T follicular helper cell (primary cell): ENCODE results near the gene MRAP2.

Experiments used
- DNase-seq: peaks from one replicate; pipeline ENCODE4 v3.0.0-alpha.2; 2020; ENCODE audit warnings: low read depth
- total RNA-seq, 2 experiments: gene quantifications; one replicate each; lab custom pipeline; 2026; lab: John Stamatoyannopoulos, UW

MRAP2 gene, protein sequence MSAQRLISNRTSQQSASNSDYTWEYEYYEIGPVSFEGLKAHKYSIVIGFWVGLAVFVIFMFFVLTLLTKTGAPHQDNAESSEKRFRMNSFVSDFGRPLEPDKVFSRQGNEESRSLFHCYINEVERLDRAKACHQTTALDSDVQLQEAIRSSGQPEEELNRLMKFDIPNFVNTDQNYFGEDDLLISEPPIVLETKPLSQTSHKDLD
- 0 reads per million in 2 experiments for total RNA-seq

DNA sequence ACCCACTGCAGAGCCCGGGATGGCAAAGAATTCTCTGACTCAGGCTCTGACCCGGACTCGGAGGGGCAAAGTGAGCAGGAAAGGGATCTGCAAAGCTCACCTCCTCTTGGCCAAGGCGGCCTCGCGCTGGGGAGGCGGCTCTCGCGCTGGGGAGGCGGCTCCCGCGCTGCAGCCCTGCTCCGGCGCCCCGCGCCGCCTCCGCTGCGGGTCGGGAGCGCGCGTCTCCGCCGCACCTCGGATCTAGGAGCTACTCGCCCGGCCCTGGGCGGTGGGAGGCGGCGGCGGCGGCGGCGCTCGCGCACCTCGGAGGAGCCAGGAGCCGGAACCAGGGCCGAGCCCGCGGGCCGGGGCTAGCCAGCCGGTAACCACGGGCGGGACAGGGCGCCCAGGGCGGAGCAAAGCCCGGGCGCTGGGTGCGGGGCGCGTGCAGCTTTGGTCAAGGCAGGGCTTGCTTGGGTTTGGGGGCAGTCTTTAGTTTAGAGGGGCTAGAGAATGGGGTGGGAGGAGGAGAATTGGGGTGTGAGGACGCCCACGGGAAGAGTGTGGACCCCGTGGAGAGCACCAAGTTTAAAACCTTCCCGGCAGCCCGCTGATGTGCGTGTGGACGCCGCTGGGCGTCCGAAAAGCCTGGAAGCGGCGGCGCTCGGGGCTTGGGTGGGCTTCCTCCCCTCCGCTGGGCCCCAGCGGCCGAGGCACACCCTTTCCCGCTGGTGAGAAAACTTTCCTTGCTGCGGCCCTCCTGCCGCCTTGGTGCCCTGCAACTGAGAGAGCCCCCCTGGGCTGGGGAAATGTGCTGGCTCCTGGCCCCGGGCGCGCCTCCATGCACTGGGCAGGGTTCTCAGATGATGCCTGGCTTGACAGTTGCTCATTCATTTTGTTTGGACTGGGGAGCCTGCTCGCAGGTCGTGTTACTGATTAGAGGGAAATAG, at the start of gene MRAP2:
MRAP2 (plus strand) TSS at position 250 of the 929 bp plus-strand sequence. CDS start 21,547 bp downstream, outside the sequence.
- DNase-seq = no peak

DNA sequence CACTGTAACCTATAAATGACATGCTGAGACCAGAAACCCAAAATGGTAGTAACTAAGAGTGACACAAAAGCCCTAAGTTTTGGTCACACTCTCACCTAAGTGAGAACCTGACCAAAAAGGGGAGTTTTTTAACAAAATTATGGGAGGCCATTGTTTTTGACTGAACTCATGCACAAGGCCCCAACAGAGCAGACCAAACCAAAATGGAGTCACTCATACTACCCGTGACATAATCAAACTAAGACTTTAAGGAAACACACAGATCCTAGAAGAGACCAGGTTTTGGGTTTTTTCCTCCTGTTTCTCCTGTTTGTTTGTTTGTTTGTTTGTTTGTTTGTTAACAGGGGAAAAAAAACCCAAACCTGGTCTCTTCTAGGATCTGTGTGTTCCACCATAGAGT, 49.2 kb upstream of the MRAP2 start:
- no peak for DNase-seq

DNA sequence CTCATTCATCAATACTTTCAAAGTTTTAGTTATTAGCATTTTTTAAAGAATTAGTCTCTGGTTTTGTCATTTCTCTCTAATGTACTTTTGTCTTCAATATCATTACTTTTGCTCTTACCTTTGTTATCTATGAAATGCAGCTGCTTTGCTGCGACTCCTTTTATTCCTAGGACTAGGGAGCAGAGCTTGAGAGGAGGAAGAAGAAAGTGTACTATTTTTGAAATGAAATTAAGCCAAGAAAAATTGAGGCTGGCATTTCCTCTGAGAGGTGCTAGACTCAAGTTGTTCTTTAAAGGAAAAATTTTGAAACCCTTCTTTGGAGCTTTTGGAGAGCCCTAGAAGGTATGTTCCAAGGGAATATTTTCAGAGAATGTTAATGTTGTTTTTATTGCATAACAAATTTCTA, 48.3 kb upstream of the MRAP2 start:
- no peak for DNase-seq

DNA sequence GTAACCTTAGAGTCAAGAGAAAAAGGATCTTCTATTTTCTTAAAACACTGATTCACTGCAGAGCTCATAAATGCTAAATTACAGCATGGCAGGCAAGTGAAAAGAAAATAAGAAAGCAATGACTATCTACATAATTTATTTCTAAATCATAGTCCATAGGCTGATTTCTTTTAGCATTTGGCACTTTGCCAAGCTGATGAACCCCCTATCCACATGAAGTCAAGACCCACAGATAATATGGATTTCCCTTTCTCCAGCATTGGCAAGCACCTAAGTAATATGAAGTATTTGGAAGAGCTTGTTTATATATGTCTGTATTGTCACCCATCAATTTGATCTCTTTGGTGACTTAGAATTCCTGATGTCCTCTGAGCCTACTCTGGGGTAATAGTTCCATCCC, 47.9 kb upstream of the MRAP2 start:
- DNase-seq = no peak

DNA sequence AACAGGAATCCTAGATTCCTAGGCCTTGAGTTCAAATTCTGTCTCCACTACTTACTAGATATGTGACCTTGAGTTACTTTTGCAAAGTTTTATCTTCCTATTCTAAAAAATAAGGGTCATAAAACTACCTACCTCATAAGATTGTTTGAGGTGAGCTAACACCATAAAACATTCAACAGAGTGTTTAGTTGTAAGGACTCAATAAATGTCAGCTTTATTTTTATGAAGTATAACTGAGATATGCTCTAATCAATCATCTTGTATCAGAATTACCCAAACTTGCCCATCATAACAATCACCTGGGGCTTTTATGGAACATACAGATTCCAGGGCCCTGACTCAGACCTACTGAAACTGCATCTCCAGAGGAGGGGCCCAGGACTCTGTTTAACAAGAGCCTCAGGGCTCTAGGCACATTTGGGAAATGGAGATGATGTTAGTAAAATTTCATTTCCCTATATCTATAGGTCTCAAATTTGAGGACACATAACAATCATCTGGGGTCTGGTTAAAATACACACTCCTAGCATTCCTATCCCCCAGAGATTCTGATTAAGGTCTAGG, 35.5 kb upstream of the MRAP2 start:
- DNase-seq = no peak

DNA sequence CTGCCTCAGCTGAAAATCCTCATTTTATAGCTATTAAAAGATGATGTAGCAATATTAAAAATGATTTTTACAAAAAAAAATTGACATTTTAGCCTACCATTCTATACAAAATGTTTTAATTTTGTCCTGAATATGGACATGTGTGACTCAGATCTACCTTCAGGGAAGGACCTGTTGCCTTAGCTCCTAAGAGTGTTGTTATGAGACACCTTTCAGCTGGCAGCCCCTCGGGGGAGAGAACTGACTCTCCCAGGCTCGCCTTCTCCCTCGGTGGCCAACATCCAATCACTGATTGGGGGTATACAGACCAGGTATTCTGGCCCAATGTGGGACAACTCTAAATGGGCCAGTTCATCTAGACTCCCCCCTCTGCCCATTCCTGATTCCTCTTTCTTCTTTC, 32.5 kb upstream of the MRAP2 start:
- DNase-seq = no peak

DNA sequence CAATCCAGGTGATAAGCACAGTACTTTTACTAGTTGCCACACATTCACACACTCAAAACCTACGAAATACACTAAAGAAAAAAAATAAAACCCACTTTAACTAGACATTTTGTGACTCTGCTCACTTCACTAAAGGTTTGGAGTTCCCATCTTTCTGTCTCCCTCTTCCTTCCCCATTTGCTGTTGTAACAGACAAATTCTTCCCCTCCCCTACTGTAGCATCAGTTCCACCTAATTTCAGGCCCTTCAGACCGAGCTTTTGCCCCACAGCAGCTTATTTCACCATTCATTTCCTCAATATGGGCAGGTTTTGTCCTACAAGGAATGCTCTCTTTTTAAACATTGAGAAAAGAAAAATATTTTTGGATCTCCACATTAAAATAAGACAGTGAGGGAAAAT, 31.3 kb upstream of the MRAP2 start:
- no peak for DNase-seq

DNA sequence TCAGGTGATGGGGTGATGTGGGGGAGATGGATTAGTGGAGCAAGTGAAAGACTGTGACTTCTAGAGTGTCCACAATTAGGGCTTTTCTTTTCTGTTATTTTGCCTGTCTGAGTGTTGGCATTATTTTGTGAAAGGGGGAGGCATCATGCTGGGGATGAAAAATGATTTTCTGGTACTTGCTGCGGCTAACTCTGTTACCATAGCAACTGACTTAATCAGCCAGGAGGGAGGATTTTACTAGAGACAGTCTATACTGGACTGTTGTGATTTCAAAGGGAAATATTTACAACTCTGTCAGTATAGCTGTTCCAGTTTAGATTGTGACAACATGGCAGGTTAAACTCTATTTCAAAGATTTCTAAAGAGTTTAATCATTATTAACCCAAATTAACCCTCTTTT, 30.4 kb upstream of the MRAP2 start:
- DNase-seq = no peak

DNA sequence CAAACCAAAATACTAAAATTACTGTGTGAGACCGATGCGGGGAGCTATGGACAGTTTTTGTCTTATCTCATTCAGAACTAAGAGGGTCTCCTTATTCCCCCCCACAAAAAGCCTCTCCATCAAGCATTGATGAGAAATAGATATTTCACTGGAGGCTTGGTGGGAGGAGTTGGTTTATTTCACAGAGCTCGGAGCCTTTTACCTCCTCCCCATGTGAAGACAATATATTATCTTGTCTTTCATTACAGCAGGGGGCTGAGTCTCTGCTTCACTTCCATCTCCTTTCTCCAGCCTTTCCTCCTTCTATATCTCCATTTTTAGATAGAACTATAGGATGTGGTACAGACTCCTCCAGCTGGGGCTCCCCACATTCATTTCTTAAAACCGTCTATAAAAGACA, 29.9 kb upstream of the MRAP2 start:
- DNase-seq = no peak

DNA sequence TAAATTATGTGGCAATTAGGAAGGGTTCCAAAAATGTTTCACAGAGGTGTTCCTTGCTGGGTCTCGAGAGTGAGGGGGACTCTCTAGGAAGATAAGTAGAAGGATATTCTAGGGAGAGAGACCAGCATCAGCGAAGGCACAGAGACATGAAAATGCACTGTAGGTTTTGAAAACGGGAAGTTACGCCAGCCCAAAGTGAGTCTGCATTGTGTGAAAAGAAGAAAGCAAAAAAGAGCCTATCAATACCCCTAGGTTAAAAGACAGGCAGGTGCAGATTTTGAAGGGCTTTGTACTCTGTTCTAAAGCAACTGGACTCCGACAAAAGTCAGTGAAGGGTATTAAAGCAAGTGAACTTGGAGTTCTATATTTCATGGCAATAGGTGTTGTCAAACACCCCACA, 25.7 kb upstream of the MRAP2 start:
- no peak for DNase-seq

DNA sequence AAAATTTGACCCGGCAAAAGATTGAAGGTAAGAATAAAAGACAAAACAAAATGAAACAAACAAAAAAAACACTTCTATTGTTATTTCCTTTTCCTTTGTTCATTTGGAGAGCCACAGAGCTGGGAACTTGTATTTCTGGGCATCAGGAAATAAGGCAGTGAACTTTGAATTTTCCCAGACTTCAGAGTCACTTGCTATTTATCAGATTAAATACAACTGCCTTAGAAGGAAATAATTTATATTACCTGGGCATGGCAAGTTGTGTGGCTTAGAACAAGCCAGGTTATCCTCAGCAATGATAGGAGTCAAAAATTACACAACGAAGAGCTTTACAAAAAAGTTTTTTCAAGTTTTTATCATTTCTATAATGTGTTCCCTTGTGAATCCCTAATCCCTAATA, 20.2 kb upstream of the MRAP2 start:
- no peak for DNase-seq

DNA sequence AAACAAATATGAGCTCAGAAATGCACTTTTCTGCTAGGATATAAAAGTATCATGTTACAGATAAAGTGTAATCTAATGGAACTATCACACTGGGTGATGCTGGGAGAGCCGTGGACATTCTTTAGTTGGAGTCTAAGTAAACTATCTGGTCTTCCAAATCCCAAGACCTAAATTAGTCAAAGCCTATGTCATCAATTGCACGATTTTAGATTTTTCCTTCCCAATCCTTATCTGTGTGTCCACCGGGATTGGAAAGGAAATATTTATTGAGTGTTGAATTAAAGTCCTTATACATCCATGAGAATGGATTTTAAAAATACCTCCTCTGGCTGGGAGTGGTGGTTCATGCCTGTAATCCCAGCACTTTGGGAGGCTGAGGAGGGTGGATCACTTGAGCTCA, 19.6 kb upstream of the MRAP2 start:
- no peak for DNase-seq

DNA sequence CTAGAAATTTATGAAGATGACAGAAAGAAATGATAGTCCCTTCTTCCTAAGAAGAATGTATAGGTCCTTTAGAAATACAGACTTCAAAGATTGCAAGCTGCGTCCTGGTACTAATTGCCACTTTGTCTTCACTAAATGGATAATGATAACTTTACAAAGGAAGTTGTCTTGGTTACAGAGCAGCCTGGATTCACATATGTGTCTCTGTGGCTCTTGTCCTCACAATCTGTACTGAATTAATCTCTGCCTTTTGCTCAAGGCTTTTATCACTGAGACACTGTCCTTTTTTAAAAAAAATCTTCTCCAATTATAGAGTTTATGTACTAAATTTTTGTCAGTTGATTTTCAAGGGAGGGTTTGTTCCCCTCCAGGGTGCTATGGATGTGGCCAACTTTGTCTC, 17.5 kb upstream of the MRAP2 start:
- no peak for DNase-seq

DNA sequence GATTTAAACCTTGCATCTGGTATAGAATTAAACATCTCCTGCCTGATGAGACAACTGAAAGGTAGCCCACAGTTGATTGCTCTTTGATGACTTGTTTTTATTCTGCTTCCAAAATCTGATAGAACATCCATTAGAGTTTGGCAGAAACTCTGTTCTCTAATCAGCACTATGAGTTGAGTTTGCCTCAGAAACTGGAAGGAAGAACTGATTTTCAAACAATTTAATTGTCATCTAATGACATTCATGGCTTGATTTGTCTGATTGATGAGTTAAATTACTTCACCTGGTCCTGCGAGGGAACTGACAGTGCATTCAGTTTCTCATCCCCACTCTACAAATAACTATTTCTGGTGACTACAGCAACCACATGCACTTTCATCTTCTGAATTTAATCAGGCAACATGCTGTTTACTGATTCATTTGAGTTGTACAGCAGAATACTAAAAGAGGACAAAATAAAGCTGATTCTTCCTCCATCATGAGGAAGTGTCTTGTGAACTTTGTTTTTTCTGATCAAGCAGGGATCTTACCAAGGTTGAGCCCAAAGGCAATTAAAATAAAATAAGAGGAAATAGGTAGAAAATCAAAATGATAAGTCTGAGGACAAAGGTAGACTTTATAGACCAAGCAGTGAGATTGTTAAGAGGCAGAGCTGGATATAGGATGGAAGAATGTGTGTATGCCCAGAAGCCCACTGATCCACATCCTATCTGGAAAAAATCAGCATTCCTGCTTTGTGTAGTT, 15.7 kb upstream of the MRAP2 start:
- no peak for DNase-seq

DNA sequence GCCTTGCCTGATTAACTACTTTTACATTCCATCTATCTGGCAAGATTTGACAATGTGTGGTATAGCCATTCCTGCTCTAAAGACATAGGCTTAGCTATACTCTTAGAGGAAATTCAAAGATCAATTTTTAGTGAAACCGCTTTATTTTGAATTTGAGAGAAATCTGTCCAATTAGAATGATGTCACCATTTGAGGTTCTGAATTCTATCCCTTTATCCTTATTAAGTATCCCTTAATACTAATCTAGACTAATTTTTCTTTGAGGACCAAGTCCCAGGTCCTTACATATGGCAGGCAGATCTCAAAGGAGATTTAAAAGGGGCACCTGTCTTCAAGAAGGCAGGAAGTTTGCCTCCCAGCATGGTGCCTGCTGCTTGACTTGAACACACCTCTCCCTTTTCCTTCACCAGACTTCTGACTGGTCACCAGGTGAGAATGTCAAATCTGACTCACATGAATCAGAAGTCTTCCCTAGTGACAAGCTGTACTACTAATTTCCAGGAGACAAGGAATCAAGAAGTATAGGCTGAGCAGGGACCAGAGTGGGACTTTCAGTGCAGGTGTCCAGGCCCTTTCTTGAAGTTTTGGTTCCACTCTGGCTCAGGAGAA, 15.0 kb upstream of the MRAP2 start:
- no peak for DNase-seq

DNA sequence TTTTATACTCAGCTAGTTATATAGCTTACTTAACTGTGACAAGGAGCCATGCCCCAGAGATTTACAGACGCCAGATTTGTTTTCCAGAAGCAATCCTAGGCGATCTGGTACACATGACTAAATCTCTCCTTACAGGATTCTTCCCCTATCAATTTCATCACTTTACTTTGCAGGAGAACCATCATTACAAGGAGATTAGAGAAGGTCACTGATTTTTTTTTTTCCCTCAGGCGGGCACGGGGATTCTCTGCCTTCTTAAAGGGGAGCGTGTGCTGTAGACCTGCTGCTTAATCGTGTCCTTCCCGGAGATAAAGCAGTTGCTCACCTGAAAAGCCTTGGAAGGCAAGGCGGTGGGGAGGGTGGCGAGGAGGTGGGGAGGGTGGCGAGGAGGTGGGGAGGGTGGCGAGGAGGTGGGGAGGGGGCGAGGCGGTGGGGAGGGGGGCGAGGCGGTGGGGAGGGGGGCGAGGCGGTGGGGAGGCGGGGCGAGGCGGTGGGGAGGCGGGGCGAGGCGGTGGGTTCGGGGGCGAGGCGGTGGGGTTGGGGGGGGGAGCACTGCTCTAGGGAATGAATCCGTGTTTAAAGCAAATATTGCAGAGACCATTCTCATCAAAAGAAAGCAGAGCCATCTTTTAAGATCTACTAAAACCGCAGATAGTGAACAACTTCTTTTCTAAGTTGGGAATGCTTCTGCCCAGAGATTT, 14.3 kb upstream of the MRAP2 start:
- no peak for DNase-seq

DNA sequence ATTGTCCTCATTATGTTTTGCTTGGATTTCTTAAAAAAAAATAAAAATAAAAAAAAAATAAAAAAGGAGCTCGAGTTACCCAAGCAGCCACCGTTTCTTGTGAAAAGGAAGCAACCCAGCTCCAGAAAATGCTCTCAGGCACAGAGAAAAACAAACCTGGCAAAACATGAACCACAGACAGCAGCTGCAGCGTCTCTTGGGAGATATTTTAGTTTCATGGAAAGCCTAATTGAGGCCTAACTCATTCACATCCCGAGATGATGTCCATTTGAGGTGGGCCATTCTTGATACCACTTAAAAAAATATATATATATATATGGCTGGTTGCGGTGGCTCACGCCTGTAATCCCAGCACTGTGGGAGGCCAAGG, 13.7 kb upstream of the MRAP2 start:
- DNase-seq = no peak

DNA sequence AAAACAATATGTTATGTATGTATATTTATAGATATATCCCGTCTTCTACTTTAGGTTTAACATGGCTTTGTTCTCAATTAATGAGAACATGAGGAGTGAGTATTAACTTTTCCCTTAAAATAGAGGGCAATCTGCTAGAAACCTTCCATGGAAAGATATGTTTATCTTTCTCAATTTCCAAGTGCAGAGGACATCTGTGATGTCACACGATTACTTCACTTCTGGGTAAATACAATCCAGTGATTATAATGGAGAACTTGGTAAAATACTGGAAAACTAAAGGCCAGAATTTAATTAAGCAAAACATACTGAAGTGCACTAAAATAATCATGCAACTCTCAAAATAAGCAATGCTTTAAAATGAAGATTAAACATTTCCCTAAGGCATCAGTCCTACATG, 11.9 kb upstream of the MRAP2 start:
- no peak for DNase-seq

DNA sequence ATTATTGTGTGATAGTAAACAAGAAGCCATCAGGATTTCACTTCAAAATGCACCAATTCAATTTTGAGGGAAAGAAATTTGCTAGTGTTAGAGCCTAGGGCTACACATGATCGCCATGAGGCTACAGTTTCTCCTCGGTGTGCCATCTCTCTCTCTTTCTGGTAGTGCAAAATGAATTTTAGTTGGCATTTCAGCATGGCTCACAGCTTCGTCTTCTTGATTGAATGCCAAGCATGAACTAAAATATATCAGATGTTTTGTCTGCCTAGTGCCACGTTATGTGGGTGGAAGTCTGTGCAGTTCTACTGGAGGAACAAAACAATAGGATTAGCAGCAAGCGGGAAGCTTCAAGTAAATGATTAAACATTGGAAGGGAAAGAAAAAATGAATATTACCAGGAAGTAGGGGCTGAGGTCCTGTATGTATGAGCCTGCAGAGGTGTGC, 6.8 kb upstream of the MRAP2 start:
- DNase-seq = no peak

DNA sequence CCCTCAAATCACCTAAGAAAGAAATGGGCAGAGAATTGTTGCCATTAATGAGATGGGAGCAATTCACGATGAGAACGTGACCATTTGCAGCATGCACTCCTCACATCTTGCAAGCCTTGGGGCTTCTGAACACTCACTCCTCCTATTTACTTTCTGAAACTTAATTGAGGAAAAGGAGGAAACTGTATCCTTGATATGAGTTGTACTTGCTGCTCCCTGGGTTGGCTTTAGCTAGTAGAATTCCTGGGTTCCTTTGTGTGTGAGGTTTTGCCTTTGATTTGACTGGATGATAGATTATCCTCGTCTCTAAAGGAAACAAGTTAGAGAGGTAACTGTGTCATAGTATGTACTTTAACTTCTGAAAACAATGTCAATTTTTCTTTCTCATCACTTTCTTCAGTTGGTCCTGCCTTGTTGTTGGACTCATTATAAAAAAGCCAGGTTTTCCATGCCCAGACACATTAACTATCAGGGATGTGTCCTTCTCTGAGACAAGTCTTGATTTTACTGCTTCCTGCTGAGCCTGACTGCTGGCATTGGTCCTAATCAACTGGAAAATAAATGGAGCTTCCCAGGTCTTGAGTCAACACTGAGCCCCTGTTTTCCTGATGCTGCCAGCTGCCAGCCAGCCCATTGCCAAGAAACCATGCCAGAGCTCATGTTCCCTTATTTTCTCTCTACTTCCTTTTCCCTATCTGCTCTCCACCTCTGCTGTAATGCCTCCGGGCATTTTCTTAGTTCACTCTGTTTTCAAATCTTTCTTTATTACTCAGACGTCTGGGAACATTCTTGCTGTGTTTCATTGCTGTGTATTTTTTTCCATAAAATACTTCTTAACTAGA, 6.0 kb upstream of the MRAP2 start:
- no peak for DNase-seq
